HTERT RPE-1 (cell line): ENCODE data around the gene KRTAP2-1.
"Not testable (repeated sequence)": the region's sequence is repeated elsewhere in the genome, so short reads cannot be mapped to it uniquely, and the experiment has no call there.

Experiments used
- in situ Hi-C: fragments of 300-500 bp; cut with MboI; formaldehyde crosslinking; loops from 4 replicates; pipeline ENCODE4 v1.14.3; 2020; ENCODE audit warnings: low sequenced_read_pairs

KRTAP2-1 gene

DNA sequence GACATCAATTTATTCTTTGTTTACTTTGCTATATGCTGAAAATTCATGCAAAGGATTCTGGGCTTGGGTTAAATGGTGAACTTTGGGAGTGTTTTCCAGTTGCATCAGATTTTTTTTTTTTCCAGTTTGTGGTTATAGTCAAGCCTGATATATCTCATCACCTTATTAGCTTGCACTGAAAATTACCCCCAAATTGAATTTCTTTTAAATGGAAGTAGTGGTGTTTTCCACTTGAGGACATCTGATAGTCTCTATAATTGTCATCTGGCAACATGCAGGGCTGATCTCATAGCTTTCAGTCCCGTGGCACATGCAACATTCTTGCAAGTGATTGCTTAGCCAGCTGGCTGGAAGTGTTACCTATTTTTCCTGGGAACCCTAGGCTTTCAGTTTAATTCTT lies 33.5 kb downstream of the KRTAP2-1 start:
- in situ Hi-C loops: no loop called here

DNA sequence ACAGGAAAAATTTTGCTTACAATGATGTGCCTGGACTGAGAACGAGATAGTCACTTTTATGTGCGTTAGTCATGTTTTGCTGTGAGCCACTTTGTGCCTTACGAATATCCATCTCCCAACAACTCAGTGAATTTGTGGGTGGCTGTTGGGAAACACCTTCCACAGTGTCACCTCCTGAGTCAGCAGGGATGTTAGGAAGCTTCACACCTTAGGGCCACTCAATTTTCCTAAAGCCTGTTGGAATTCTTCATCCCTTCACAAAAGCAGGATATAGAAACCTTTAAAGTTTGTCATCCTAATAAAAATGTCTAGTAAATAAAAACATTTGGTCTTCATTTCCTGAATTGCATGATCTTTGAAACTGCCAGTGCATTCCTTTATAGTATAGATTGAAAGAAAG lies 33.9 kb downstream of the KRTAP2-1 start:
- in situ Hi-C loops: no loop called here

DNA sequence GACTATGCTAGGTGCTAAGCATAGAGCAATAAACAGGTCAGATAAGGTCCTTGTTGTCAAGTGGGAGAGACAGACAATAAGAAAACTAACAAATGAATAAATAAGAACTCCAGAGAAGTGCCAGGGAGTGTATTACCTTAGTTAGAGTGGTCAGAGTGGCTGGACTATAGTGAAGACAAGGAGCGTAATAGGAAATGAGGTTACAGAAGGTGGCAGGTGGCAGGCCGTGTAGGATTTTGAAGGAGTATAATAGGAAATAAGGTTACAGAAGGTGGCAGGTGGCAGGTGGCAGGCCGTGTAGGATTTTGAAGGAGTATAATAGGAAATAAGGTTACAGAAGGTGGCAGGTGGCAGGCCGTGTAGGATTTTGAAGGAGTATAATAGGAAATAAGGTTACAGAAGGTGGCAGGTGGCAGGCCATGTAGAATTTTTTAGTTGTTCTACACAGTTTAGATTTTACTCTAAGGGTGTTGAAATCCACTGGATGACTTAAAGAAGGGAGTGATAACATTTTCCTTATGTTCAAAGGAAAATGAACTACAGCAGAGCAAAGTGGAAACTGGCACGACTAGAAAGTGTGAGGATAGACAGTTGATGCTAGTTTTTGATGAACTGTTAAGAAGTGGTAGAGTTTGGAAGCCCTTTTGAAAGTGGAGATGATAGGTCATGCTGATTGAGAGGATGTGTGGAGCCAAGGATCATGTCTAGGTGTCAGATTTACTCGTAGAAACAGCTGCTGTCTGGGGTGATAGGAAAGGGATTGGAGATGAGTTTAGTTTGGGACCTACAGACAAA lies 34.6 kb downstream of the KRTAP2-1 start:
- in situ Hi-C loops: no loop called here

DNA sequence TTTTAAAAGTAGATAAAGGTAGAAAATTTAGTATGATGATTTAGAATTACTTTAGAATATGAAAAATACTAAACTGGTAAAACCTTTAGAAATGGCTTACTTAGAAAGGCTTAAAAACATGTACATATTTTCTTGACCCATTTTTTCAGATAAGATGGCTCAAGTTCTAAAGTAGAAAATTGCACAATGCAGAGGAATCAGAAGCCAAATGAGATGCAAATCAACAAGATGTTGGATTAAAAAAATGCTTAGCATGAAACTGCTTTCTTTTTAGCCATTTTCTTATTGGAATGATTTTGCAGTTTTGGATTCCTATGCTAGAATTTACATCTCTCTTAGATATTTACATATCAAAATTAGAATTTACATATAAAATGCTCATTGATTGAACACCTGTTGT lies 36.7 kb downstream of the KRTAP2-1 start:
- in situ Hi-C loops: no loop called here

GRCh38 chr17:41009936-41010335 lies 37.2 kb downstream of the KRTAP2-1 start:
- in situ Hi-C loops: no loop called here

- in situ Hi-C loops: no loop called here
Measured at GRCh38 chr17:41009301-41009760, 37.8 kb downstream of the KRTAP2-1 start.

GRCh38 chr17:41008811-41009210 lies 38.3 kb downstream of the KRTAP2-1 start, which contains the start of gene KRTAP3-1:
KRTAP3-1 (minus strand) TSS chr17:41009128; CDS start chr17:41009074, 54 bp downstream.
- in situ Hi-C loops: no loop called here

GRCh38 chr17:41004397-41004796 lies 42.7 kb downstream of the KRTAP2-1 start:
- in situ Hi-C loops: no loop called here

GRCh38 chr17:41003926-41004325 lies 43.2 kb downstream of the KRTAP2-1 start:
- in situ Hi-C loops: no loop called here

DNA sequence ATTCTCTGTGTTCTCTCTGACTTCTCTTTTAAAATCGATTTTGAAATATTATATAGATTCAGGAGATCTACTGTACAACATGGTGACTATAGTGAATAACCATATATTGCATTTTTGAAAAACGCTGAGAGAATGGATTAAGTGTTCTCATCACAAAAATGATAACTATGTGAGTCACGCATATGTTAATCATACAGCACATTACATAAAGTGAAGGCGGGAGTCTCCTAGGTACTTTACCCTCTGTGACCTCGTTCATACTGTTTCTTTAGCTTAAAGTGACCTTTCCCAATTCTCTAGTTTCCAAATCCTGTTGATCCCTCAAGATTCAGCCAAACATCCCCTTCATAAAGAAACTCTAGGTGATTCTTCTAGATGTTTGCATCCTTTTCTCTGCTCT lies 44.3 kb downstream of the KRTAP2-1 start:
- in situ Hi-C loops: no loop called here

GRCh38 chr17:41001795-41002194 lies 45.3 kb downstream of the KRTAP2-1 start:
- in situ Hi-C loops: no loop called here

GRCh38 chr17:40999563-40999962 lies 47.6 kb downstream of the KRTAP2-1 start, which contains the start of gene KRTAP3-2:
KRTAP3-2 (minus strand) TSS chr17:40999906; CDS start chr17:40999853, 53 bp downstream.
- in situ Hi-C loops: not testable (repeated sequence)

DNA sequence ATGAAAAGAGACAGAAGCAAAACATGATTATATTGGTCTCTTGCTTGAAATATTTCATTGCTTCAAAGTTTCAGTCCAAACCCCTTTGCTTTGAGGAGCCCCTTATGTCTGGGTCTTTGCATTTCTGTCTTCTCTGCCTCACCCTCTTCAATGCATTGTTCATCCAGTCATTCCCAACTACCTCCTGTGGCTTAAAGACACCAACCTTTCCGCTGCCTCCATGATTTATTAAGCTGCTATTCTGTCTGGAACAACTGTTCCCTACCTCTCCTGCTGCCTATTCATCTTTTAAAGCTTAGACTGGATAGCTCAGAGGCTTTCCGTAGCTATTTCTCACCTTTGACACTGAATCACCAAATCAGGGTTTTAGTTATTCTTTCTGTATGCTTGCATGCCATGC lies 49.8 kb downstream of the KRTAP2-1 start:
- in situ Hi-C loops: no loop called here

DNA sequence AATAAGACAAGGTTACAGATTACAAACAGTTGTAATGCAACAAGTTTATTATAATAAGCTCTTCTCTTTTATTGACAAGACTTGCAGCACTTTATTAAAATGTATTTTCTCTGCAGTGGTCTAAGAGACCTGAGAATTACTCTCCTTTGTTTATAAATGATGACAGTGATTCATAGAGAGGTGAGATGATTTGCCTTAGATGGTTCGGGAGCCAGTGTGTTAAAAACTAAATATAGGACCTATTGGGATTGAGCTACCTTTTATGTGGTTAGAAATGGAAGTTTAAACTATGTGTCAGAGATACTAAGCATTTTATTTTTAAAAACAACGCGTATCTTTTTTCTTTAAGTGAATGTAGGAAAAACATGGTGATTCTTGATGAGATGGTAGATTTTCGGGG lies 50.3 kb downstream of the KRTAP2-1 start:
- in situ Hi-C loops: no loop called here
